ENCODE data around the gene C1QTNF5.
"Not testable (repeated sequence)": the region's sequence is repeated elsewhere in the genome, so short reads cannot be mapped to it uniquely, and the experiment has no call there.

The C1QTNF5 gene, protein sequence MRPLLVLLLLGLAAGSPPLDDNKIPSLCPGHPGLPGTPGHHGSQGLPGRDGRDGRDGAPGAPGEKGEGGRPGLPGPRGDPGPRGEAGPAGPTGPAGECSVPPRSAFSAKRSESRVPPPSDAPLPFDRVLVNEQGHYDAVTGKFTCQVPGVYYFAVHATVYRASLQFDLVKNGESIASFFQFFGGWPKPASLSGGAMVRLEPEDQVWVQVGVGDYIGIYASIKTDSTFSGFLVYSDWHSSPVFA

GRCh38 chr11:119340335-119341221, at the start of gene C1QTNF5:
TSS of gene C1QTNF5 (minus strand) at chr11:119340883. CDS start at chr11:119340397, 486 bp downstream.
- DNase-seq: no peak

GRCh38 chr11:119389611-119390254, 49.0 kb upstream of the C1QTNF5 start:
- peak; percentile 59 for DNase-seq

DNA sequence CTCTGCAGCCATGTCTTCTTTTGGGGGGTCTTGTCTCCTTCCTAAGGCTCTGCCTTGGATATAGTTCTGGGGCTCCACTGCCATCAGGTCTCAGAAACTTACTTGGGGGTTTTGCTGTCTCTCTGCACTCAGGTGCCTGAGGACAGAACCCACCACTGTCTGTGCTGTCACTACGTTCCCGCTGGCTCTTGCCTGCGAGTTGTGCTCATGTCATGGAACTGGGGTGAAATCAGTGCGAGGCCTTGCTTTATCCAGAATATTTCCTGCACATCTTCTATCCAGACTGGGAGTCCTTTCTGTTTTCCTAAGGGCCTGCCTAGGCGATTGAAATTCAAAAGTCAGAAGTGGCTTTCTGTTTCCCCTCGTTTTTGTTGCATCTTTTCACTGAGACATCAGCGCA, 47.4 kb upstream of the C1QTNF5 start:
- no peak for DNase-seq

DNA sequence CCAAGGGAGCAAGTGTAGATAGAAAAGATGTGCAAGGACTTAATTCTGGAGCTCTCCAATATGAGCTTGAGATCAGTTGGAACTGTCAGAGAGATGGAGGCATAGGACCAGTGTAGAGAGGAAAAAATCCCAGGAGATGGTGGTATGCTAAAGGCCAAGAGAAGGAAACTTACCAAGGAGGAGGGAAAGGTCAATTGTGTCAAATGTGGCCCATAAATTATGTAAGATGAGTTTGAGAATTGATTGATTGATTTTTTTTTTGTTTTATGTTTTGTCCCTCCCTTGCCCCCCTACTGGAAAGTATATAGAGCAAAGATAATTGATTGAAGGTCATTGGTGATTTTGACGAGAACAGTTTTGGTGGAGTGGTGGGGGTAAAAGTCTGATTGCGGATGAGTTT, 43.6 kb upstream of the C1QTNF5 start:
- DNase-seq: no peak

DNA sequence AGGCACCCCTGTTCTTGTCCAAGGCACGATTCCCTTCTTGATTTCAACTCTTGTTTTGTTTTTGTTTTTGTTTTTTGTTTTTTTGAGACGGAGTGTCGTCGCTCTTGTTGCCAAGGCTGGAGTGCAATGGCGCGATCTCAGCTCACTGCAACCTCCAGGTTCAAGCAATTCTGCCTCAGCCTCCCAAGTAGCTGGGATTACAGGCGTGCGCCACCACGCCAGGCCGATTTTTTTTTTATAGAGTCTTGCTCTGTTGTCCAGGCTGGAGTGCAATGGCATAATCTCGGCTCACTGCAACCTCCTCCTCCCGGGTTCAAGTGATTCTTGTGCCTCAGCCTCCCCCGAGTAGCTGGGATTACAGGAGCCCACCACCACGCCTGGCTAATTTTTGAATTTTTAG, 41.8 kb upstream of the C1QTNF5 start:
- not testable (repeated sequence) for DNase-seq

DNA sequence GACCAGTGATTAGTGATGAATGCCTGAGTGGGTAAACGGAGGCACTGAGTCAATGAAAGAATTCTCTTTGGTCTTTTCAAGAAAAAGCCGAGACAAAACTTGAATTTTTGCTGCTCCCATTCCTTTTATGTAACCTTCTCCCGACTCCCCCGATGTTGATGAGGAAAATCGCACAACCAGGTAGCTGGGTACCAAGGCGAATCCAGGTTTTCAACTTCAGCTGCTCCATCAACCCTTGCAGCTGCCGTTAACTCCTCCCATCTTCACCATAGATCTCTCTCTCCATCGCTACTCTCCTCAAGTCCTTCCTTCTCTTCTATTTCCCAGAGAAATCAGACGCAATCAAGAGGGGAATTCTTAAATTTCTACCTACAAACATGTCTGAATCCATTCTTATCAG, 41.4 kb upstream of the C1QTNF5 start:
- DNase-seq: no peak

GRCh38 chr11:119381181-119381988, 40.7 kb upstream of the C1QTNF5 start, which contains the start of gene USP2:
TSS of gene USP2 (minus strand) at chr11:119381690. CDS start at chr11:119373480, 8,210 bp downstream.
- DNase-seq: peak; percentile 98

GRCh38 chr11:119380827-119381180, 40.1 kb upstream of the C1QTNF5 start:
- DNase-seq: peak; percentile 57

- no peak for DNase-seq
Measured at GRCh38 chr11:119380160-119380826, 39.6 kb upstream of the C1QTNF5 start.

- peak; percentile 22 for DNase-seq
Measured at GRCh38 chr11:119378851-119379465, 38.3 kb upstream of the C1QTNF5 start.

DNA sequence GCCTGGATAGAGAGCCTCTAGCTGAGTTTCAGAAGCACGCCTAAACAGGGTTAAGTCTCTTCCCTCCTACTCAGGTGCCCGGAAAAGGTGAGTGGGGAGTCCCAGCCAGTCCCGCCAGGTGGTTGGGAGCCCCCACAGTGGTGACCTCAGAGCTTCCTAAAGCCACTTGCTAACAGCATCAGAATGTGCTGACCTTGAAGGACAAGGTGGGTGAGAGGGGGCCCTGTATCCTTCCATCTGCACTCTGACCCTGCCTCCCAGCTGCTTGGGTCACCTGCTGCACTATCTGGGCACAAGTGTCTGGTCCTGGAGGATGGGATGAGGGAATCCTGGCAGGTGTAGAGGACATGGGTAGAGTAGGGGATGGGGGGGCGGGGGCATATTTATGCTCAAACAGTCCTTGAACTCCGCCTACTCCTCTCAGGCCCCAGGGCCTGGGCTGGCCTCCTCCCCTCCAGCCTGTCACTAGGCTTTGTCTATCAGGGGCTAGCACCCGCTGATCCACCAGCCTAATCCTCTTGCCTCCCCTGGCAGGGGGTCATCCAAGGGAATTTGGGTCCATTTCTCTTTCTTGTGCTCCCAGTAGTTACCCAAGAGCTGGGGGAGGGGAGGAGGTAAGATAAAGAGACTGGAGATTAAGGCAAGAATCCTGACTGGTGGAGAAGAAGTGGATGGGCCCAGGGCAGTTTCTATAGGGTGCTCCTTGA, 37.4 kb upstream of the C1QTNF5 start:
- no peak for DNase-seq

DNA sequence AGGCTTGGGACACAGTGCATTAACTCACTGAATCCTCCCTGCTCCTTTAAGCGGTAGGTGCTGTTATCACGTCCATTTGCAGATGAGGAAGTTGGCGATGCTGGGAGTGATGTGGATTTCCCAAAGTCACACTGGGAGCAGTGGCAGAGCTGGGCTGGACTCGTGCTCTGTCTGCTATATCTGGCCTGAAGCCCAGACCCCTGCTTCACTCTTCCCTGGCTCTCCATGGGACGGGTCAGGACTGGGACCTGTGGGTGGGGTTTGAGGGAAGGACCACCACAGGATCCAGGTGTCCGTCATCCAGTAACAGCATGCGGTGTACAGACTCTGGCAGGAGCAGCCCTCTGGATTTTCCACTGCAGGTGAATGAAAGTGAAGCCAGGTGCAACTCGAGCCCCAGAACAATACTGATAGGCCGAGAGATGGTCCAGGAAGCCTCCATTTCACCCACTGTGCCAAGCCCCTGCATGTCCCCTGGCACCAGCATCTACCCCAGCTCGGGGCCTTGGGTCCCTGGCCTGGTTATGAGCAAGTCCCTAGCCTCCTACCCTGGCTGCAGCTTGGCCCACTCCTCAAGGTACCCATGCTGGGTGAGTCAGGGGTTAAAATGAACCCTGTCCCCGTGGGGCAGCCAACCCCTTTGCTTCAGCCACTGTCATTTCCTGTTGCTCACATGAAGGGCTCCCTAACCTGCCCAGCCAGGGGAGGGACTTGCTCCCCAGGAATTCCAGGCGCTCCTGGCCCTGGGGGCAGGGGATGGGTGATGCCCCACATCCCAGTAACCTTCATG, 36.6 kb upstream of the C1QTNF5 start:
- DNase-seq: peak; percentile 48

GRCh38 chr11:119376197-119376847, 35.6 kb upstream of the C1QTNF5 start:
- DNase-seq: peak; percentile 92

- no peak for DNase-seq
Measured at GRCh38 chr11:119375337-119376196, 34.9 kb upstream of the C1QTNF5 start.

DNA sequence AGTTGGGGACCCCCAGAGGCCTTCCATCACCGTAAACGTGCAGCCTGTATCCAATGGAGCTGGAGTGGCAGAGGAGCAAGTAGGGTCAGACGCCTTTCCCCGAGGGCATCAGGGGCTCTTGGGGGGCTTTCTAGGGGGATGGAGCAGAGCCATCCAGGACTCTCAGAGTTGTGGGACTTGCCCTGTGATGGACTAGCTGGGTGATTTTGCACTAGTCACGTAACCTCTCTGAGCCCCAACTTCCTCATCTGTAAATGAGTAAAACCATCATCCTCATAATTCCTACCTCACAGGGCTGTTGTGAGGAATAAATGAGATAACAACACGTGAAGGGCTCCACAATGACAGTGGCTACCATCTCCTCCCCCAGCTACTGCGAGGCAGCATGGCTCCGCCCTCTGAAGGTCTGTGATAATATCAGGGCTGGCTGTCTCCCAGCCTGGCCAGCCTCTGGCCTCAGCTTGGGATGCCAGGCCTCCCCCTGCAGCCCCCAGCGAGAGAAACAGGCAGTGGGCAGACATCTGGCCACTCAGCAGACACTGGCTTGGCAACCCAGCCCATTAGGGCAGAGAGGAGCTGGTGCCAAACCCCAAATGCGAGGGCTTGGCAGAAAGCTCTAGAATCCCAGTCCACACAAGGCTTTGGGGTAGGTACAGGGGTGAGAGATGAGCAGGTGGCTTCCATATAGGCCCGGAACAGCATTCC, 34.1 kb upstream of the C1QTNF5 start:
- peak; percentile 23 for DNase-seq

- peak; percentile 92 for DNase-seq
Measured at GRCh38 chr11:119373921-119374631, 33.4 kb upstream of the C1QTNF5 start.

Measured in NCI-H526 treated with DMSO at 0.1 percent for 48 hours (cell line).